Heart left ventricle (tissue), 16 donors: ENCODE data around the gene KCNH8. TPM values are rescaled to one million over a fixed set of nuclear protein-coding genes. Genes with fewer than 3 reads are reported as not detected.
A peak's percentile ranks its signal among the peaks of the same experiment; 100 is the strongest.

Experiments used
- ATAC-seq, 4 donors: fragments of 200-7000 bp; cut with Tn5 transposase; one replicate each; pipeline ENCODE4 v1.9.1; 2020 to 2022; ENCODE audit warnings: moderate library complexity in 4 of 4, mild to moderate bottlenecking in 3 of 4, moderate number of reproducible peaks in 1 of 4
- DNase-seq, 5 donors: peaks; one replicate each; pipeline ENCODE4 v3.0.0-alpha.2; 2020
- H3K27ac ChIP-seq, 12 donors: fragments of 200-600 bp; sonication (generic) in 4 of 12; one replicate each; pipeline versions ENCODE4 v1.5.0 to v1.8.0; 2016 to 2022; ENCODE audit warnings: mild to moderate bottlenecking in 2 of 12
- H3K27me3 ChIP-seq, 9 donors: fragments of 200-600 bp; sonication (generic) in 2 of 9; one replicate each; pipeline versions ENCODE4 v1.5.1 to v1.8.0; 2016 to 2022; ENCODE audit warnings: mild to moderate bottlenecking in 3 of 9
- H3K36me3 ChIP-seq, 9 donors: fragments of 200-600 bp; sonication (generic) in 2 of 9; one replicate each; pipeline versions ENCODE4 v1.5.0 to v1.8.0; 2018 to 2022; ENCODE audit warnings: mild to moderate bottlenecking in 2 of 9
- H3K4me1 ChIP-seq, 12 donors: fragments of 200-600 bp; sonication (generic) in 4 of 12; one replicate each; pipeline versions ENCODE4 v1.5.0 to v1.8.0; 2016 to 2022; ENCODE audit warnings: mild to moderate bottlenecking in 3 of 12
- H3K4me3 ChIP-seq, 12 donors: fragments of 200-600 bp; sonication (generic) in 4 of 12; one replicate each; pipeline versions ENCODE4 v1.5.0 to v1.8.0; 2017 to 2022; ENCODE audit warnings: mild to moderate bottlenecking in 9 of 12, moderate library complexity in 4 of 12
- H3K9me3 ChIP-seq, 12 donors: fragments of 200-600 bp; sonication (generic) in 4 of 12; one replicate each; pipeline versions ENCODE4 v1.5.0 to v1.8.0; 2016 to 2022; ENCODE audit warnings: mild to moderate bottlenecking in 1 of 12
- POLR2A ChIP-seq, 2 donors: fragments of 450-650 bp; IDR thresholded peaks; one replicate each; pipeline ENCODE4 v1.6.1; 2017; ENCODE audit warnings: antibody characterized with exemption in 2 of 2, mild to moderate bottlenecking in 2 of 2, moderate library complexity in 2 of 2
- WGBS, 4 donors: extraction: QIAGEN DNeasy Blood & Tissue Kit in 2 of 4; methylation state at CpG; one replicate each; pipeline versions ENCODE4 v1.1.5 to v1.1.7; 2013 to 2018; 5-methylcytosine and 5-hydroxymethylcytosine counted together
- intact Hi-C, 10 donors: fragments of 100-400 bp; cut with DNase I; formaldehyde crosslinking; loops; one replicate each; pipeline versions ENCODE4 v1.11.1 to v1.14.2; 2022
- polyA plus RNA-seq, 2 donors: library from polyadenylated mRNA; stranded (reverse); fragments of 200-250 nt; gene quantifications; one replicate each; pipeline ENCODE4 v1.2.3, GENCODE V29; 2013
- total RNA-seq, 9 donors: library from RNA; depleted of rRNA in 2 of 9; stranded (reverse); fragments of >200 nt in 2 of 9; fragmentation: NEBNext Ultra II Directional in 3 of 9; extraction: Animal tissue kit (Norgen Biotek cat#: 25700) in 3 of 9; gene quantifications; one replicate each; pipeline versions ENCODE4 v1.1.0 to v1.2.4, GENCODE V29; 2016 to 2023
- TF ChIP-seq, protein P1 (sequence below), 12 donors: fragments of 200-600 bp; sonication (generic) in 4 of 12; IDR thresholded peaks; one replicate each; pipeline versions ENCODE4 v1.5.0 to v1.8.0; 2018 to 2022; ENCODE audit warnings: antibody characterized with exemption in 12 of 12, mild to moderate bottlenecking in 5 of 12
- donor health status: ischemic (EF 13 %, LVEDD 7.1; RV severe dilation, severe dysfunction).
- donor health status: healthy with polysubstance abuse.
- donor health status: DM: no; HTN: yes; CAD: no.
- donor health status: DM: no; HTN: no; CAD: no.
- donor health status: ischemic (EF 25% LVEDD 6.9; RV normal size, moderate dysfunction).
- donor health status: ischemic (EF 25% LVEDD 5.7; RV mildly dilated, moderate dysfunction).
- donor health status: healthy.
- donor health status: DM: yes; HTN: yes; CAD: no.
- donor health status: ischemic (EF 35%, LVEDD 5.7; RV mildly dilated, moderate dysfunction).
- donor health status: nonischemic (EF 11% LVEDD 7.7; RV severe dilation, severe dysfunction).
- donor health status: DM: yes; HTN: yes; CAD: no.
- donor health status: PGD.
- donor health status: ischemic (EF 29% LVEDD 5.4; RV normal size, mild dysfunction).
- donor health status: nonischemic (EF 23%, LVEDD 6.1; RV moderate dilation, normal function).

The KCNH8 gene
- total and polyA plus RNA-seq, 11 donors = 0.04 to 0.20 (median 0.07) TPM; not detected in 7

DNA sequence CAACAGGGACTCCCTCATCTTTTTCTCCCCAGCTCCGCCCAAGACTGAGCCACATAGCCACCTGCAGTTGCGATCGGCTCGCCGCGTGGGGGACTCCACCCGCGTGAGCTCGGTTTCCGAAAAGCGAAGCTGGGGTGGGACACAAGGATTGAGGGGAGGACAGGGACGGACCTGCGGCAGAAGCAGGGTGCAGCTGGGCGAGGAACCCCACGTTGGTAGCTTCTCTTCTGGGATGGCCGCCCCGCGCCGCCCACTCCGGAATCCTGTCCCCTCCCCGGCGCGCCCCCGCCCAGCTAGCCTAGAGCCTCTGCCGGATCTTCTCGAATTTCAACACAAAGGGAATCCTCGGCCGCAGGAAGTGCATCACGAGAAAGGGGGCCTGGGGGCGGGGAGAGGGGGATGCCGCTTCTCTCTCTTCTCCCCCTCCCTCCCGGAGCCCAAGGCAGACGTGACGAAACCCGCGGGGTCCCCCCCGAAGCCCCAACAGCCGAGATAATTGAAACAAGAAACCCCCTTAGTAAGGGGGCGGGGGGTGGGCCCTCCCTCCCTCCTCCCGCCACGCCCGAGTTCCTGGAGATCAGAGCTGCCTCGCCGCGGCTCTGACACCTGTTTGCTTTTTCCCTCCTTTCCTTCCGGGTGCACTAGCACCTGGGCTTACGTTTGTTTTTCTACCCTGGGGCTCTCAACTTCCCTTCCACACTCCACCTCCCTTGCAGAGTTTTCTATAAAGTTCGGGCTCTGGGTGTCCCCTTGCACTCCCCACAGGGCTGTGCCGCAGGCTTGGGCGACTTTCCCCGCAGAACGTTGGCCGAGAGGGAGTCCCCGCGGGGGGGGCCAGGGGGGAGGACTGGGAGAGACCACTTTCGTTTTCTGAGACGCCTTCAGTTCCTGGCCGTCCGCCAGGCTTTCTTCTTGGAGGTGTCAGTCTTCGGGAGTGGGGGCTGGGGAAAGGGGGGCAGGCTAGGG, 1.3 kb upstream of the KCNH8 start:
- Histone ChIP-seq H3K4me3 (peak overlapping the region; percentile 44 to 76 (median 66)), H3K4me1 (peaks cover 0 to 24% (median 10%) of the 10 kb centered on the region in 12 donors), H3K27me3 (peaks cover 4 to 38% (median 20%) of the 10 kb centered on the region in 9 donors), H3K36me3 (no peaks in the 10 kb centered on the region), H3K9me3 (peaks cover 0 to 12% (median 6%) of the 10 kb centered on the region in 12 donors), H3K27ac (peak overlapping the region in 2 of 12 donors; percentile 17 to 18)
- ATAC-seq = peak; percentile 58 to 92 (median 84)
- intact Hi-C loops = loop anchor here in 4 of 10 donors (5.0 to 10.0 kb wide), 2 partner anchors 718 to 720 kb away; no protein-coding TSS in a partner anchor
- TF ChIP-seq, protein P1, sequence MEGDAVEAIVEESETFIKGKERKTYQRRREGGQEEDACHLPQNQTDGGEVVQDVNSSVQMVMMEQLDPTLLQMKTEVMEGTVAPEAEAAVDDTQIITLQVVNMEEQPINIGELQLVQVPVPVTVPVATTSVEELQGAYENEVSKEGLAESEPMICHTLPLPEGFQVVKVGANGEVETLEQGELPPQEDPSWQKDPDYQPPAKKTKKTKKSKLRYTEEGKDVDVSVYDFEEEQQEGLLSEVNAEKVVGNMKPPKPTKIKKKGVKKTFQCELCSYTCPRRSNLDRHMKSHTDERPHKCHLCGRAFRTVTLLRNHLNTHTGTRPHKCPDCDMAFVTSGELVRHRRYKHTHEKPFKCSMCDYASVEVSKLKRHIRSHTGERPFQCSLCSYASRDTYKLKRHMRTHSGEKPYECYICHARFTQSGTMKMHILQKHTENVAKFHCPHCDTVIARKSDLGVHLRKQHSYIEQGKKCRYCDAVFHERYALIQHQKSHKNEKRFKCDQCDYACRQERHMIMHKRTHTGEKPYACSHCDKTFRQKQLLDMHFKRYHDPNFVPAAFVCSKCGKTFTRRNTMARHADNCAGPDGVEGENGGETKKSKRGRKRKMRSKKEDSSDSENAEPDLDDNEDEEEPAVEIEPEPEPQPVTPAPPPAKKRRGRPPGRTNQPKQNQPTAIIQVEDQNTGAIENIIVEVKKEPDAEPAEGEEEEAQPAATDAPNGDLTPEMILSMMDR (IDR thresholded peaks at IDR 0.05) = peak in 10 of 12 donors; percentile 11 to 44 (median 26)
- TF ChIP-seq POLR2A (IDR thresholded peaks at IDR 0.05) = no peak
- 0 to 2% (median 1%) methylated on average over 43 to 60 of the region's 60 CpGs for WGBS, 4 donors
- DNase-seq = peak; percentile 55 to 73 (median 64)

DNA sequence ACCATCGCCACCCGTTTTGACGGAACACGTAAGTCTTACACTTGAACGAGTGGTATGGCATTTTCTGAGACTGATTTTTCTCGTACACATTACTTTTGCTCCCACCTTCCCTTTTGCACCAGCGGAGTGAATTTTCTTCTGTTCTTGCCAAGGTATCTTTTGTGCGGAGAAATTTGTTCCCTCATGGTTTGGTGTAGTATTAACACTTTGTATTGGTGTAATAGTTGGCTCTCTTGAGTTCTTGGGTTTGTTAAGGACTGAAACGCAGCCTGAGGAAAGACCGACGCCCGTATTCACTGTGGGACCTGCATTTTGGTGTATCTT, 420 bp downstream of the KCNH8 start:
- peaks cover 0 to 24% (median 10%) of the 10 kb centered on the region in 12 donors for H3K4me1 ChIP-seq
- H3K27ac ChIP-seq = no peak overlapping the region
- TF ChIP-seq POLR2A (IDR thresholded peaks at IDR 0.05) = no peak
- TF ChIP-seq, protein P1 (IDR thresholded peaks at IDR 0.05) = no peak
- peak overlapping the region in 10 of 12 donors; percentile 54 to 76 (median 68) for H3K4me3 ChIP-seq
- no peaks in the 10 kb centered on the region for H3K36me3 ChIP-seq
- 2 to 3% (median 3%) methylated on average over 12 of the region's 12 CpGs for WGBS, 4 donors
- DNase-seq = no peak
- no peak for ATAC-seq
- H3K27me3 ChIP-seq = peaks cover 4 to 41% (median 20%) of the 10 kb centered on the region in 9 donors
- H3K9me3 ChIP-seq = peaks cover 0 to 12% (median 6%) of the 10 kb centered on the region in 12 donors
- intact Hi-C loops = loop anchor here in 4 of 10 donors (5.0 to 10.0 kb wide), 2 partner anchors 716 to 719 kb away; no protein-coding TSS in a partner anchor

DNA sequence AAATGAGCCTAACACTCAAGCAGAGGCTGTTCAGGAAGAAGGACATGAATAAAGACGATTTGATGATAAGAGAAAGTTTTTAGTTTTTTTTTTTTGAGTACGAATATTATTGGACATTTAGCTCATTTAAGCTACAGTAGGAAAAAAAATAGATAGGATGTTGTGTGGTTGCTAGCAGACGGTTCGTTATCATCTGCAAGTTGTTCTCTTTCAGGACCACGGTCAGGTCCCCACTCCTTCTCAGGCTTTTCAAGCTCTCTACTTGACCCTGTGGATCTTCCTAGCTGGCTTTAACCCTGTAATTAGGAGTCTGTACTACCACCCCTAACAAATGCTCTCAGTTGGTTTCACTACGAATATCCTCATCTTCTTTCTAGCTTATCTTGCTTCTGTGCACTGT, 1.1 kb downstream of the KCNH8 start:
- H3K4me3 ChIP-seq = no peak overlapping the region
- intact Hi-C loops = loop anchor here in 4 of 10 donors (5.0 to 10.0 kb wide), 2 partner anchors 715 to 718 kb away; no protein-coding TSS in a partner anchor
- peaks cover 0 to 12% (median 6%) of the 10 kb centered on the region in 12 donors for H3K9me3 ChIP-seq
- no peak overlapping the region for H3K27ac ChIP-seq
- TF ChIP-seq, protein P1 (IDR thresholded peaks at IDR 0.05) = no peak
- no peak for TF ChIP-seq POLR2A (IDR thresholded peaks at IDR 0.05)
- whole genome bisulfite sequencing, 4 donors = 1 to 4% (median 1%) methylated on average over 6 of the region's 6 CpGs
- no peaks in the 10 kb centered on the region for H3K36me3 ChIP-seq
- H3K4me1 ChIP-seq = peaks cover 0 to 24% (median 10%) of the 10 kb centered on the region in 12 donors
- ATAC-seq = peak in 1 of 4 donors; percentile 36
- DNase-seq = no peak
- H3K27me3 ChIP-seq = peaks cover 4 to 41% (median 20%) of the 10 kb centered on the region in 9 donors

DNA sequence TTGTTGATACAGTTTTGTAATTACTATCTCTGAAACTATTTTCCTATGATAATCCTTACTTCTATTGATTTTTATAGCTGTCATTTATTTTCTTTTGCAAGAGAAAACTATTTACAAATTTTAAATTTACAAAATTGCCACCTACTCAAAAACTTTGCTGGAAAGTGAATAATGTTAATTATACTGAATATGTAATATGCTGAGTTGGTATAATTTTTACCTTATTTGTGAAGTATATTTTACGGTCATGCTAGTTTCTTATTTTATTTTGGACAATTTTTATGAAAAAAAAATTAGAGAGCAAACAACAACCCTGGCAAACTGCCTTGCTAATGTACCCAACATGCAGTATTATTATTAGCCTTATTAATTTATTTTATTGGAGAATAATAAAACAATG, 2.9 kb downstream of the KCNH8 start:
- WGBS, 4 donors = 80 to 86% (median 82%) methylated on average over 1 of the region's 1 CpG
- ATAC-seq = no peak
- no peak overlapping the region for H3K27ac ChIP-seq
- intact Hi-C loops = no loop called here
- H3K27me3 ChIP-seq = peaks cover 4 to 41% (median 20%) of the 10 kb centered on the region in 9 donors
- DNase-seq = no peak
- H3K4me1 ChIP-seq = peaks cover 0 to 24% (median 10%) of the 10 kb centered on the region in 12 donors
- no peaks in the 10 kb centered on the region for H3K9me3 ChIP-seq
- H3K36me3 ChIP-seq = no peaks in the 10 kb centered on the region
- TF ChIP-seq POLR2A (IDR thresholded peaks at IDR 0.05) = no peak
- TF ChIP-seq, protein P1 (IDR thresholded peaks at IDR 0.05) = no peak
- no peak overlapping the region for H3K4me3 ChIP-seq
